B cell (primary cell): ENCODE measurements around the gene NATD1. TPM values are rescaled to one million over a fixed set of nuclear protein-coding genes. Genes with fewer than 3 reads are reported as not detected.

ENCODE experiments used
- ATAC-seq: fragments of 200-7000 bp; cut with Tn5 transposase; one replicate; pipeline ENCODE4 v1.10.0; 2021; ENCODE audit warnings: low read depth, mild to moderate bottlenecking, moderate number of reproducible peaks, moderate library complexity
- CTCF ChIA-PET: fragments of 350-600 bp; sonication (Branson Sonifier 250); formaldehyde crosslinking; loops from one replicate; lab custom pipeline; 2021; ENCODE audit warnings: antibody characterized with exemption, inconsistent platforms; lab: Charles Lee
- POLR2A ChIA-PET: fragments of 350-600 bp; sonication (Branson Sonifier 250); formaldehyde crosslinking; loops from one replicate; lab custom pipeline; 2021; ENCODE audit warnings: antibody characterized with exemption; lab: Charles Lee
- DNase-seq: peaks from one replicate; pipeline ENCODE4 v3.0.0; 2013
- H2AFZ ChIP-seq: 2 replicates; pipeline ENCODE4 v1.6.1; 2012; ENCODE audit warnings: mild to moderate bottlenecking, low read depth, low read length; ENCODE audit not compliant: insufficient read depth, poor library complexity, severe bottlenecking
- H3K27ac ChIP-seq, 2 donors: 1 replicate in 1 of 2; 2 replicates in 1 of 2; pipeline ENCODE4 v1.5.1; 2012 to 2013; ENCODE audit warnings: low read length in 2 of 2, mild to moderate bottlenecking in 2 of 2, moderate library complexity in 1 of 2
- H3K27me3 ChIP-seq, 4 experiments: fragments of 200-600 bp in 1 of 4; sonication (generic) in 1 of 4; replicated peaks in 1 of 4; 1 replicate in 2 of 4; 2 replicates in 2 of 4; pipeline versions ENCODE4 v1.6.1 to v1.7.0; 2013 to 2016; ENCODE audit warnings: low read length in 3 of 4, mild to moderate bottlenecking in 2 of 4, mixed read lengths in 1 of 4, moderate library complexity in 1 of 4; ENCODE audit not compliant: insufficient read depth in 4 of 4, control insufficient read depth in 3 of 4; ENCODE audit errors: control extremely low read depth in 1 of 4
- H3K36me3 ChIP-seq, 2 experiments: replicated peaks in 1 of 2; 1 replicate in 1 of 2; 2 replicates in 1 of 2; pipeline versions ENCODE4 v1.6.1 to v1.7.1; 2013; ENCODE audit warnings: low read length in 1 of 2; ENCODE audit not compliant: insufficient read depth in 2 of 2, control insufficient read depth in 1 of 2; ENCODE audit errors: control extremely low read depth in 1 of 2, extremely low read depth in 1 of 2
- H3K4me1 ChIP-seq, 2 donors: fragments of 200-600 bp in 1 of 2; sonication (generic) in 1 of 2; 1 replicate in 1 of 2; 2 replicates in 1 of 2; pipeline versions ENCODE4 v1.5.1 to v1.6.1; 2013 to 2017; ENCODE audit warnings: low read length in 2 of 2; ENCODE audit not compliant: control insufficient read depth in 2 of 2, insufficient read depth in 2 of 2
- H3K4me2 ChIP-seq: replicated peaks from 2 replicates; pipeline ENCODE3; 2012; ENCODE audit warnings: mild to moderate bottlenecking, low read depth, low read length; ENCODE audit not compliant: poor library complexity, severe bottlenecking
- H3K4me3 ChIP-seq, 5 experiments: fragments of 200-600 bp in 1 of 5; sonication (generic) in 1 of 5; 1 replicate in 3 of 5; 2 replicates in 2 of 5; pipeline versions ENCODE4 v1.5.1 to v1.7.0; 2011 to 2016; ENCODE audit warnings: low read length in 4 of 5, mild to moderate bottlenecking in 4 of 5, low read depth in 2 of 5, control low read depth in 1 of 5, moderate library complexity in 1 of 5; ENCODE audit not compliant: insufficient read depth in 1 of 5; ENCODE audit errors: control extremely low read depth in 1 of 5, extremely low read depth in 1 of 5
- H3K79me2 ChIP-seq: fragments of 200-600 bp; sonication (generic); one replicate; pipeline ENCODE4 v1.6.0; 2016; ENCODE audit warnings: low read length; ENCODE audit not compliant: control insufficient read depth, insufficient read depth
- H3K9ac ChIP-seq: fragments of 200-600 bp; sonication (generic); 2 replicates; pipeline ENCODE4 v1.6.1; 2017; ENCODE audit warnings: mild to moderate bottlenecking, low read length, moderate library complexity
- H3K9me3 ChIP-seq, 3 donors: one replicate each; pipeline versions ENCODE4 v1.6.1 to v1.7.1; 2013; ENCODE audit warnings: low read length in 2 of 3; ENCODE audit not compliant: control insufficient read depth in 2 of 3, insufficient read depth in 1 of 3; ENCODE audit errors: control extremely low read depth in 1 of 3
- H4K20me1 ChIP-seq: 2 replicates; pipeline ENCODE4 v1.6.0; 2012; ENCODE audit warnings: mild to moderate bottlenecking, low read length; ENCODE audit not compliant: insufficient read depth, control insufficient read depth, poor library complexity, severe bottlenecking
- H3K27ac Mint-ChIP-seq: one replicate; pipeline ENCODE4 v1.8.0; 2021; ENCODE audit warnings: mixed read lengths
- H3K27me3 Mint-ChIP-seq: one replicate; pipeline ENCODE4 v1.8.0; 2021; ENCODE audit warnings: mixed read lengths
- H3K4me1 Mint-ChIP-seq: one replicate; pipeline ENCODE4 v1.8.0; 2021; ENCODE audit warnings: mixed read lengths
- H3K4me3 Mint-ChIP-seq: one replicate; pipeline ENCODE4 v1.8.0; 2021; ENCODE audit warnings: mixed read lengths
- H3K9me3 Mint-ChIP-seq: one replicate; pipeline ENCODE4 v1.8.0; 2022; ENCODE audit warnings: mixed read lengths; ENCODE audit not compliant: insufficient read depth
- CTCF ChIP-seq: fragments of 200-600 bp; IDR thresholded peaks from one replicate; pipeline ENCODE4 v1.8.0; 2022; ENCODE audit warnings: antibody characterized with exemption, mild to moderate bottlenecking
- EZH2 ChIP-seq: IDR thresholded peaks from 2 replicates; pipeline ENCODE4 v1.6.1; 2012; ENCODE audit warnings: borderline replicate concordance, low read depth, mild to moderate bottlenecking, moderate library complexity, low read length; ENCODE audit not compliant: insufficient read depth, poor library complexity, severe bottlenecking
- WGBS: methylation state at CpG from one replicate; pipeline ENCODE4 v1.1.5; 2013; ENCODE audit warnings: missing lambda C conversion rate; ENCODE audit not compliant: insufficient coverage; 5-methylcytosine and 5-hydroxymethylcytosine counted together
- intact Hi-C: fragments of 100-400 bp; cut with micrococcal nuclease; formaldehyde crosslinking; loops from one replicate; pipeline ENCODE4 v1.10.0; 2022
- polyA plus RNA-seq: library from polyadenylated mRNA; depleted of rRNA; stranded (reverse); fragments of >200 nt; gene quantifications from 2 replicates; pipeline ENCODE4 v1.2.3, GENCODE V29; 2012
- total RNA-seq, 2 donors: library from RNA; stranded (reverse); fragments of 120-200 nt in 1 of 2; gene quantifications; 1 replicate in 1 of 2; 2 replicates in 1 of 2; pipeline versions ENCODE4 v1.2.3 to v1.2.4, GENCODE V29; 2013 to 2022

The NATD1 gene
- total and polyA plus RNA-seq, 2 donors (not counting 1 experiment from before 2014, with no cell fraction given), result 2.0 to 6.7 TPM

GRCh38 chr17:21262259-21262993 lies 9.2 kb upstream of the NATD1 start:
- no peaks in the 10 kb centered on the region for H3K9me3 Mint-ChIP-seq
- DNase-seq (no peak), ATAC-seq (no peak)
- no peak overlapping the region for H3K27ac ChIP-seq
- no peak overlapping the region for H3K4me3 ChIP-seq
- H3K9me3 ChIP-seq, result no peaks in the 10 kb centered on the region
- peaks cover 3% of the 10 kb centered on the region for H3K4me1 Mint-ChIP-seq
- intact Hi-C loops, result no loop called here
- no peak overlapping the region for H3K9ac ChIP-seq
- H3K27ac Mint-ChIP-seq, result no peak overlapping the region
- H3K4me3 Mint-ChIP-seq, result no peak overlapping the region
- H2AFZ ChIP-seq, result no peak overlapping the region
- no peaks in the 10 kb centered on the region for H3K27me3 ChIP-seq
- POLR2A ChIA-PET, result no interaction called here
- 87% methylated on average over 10 of the region's 12 CpGs for WGBS
- H4K20me1 ChIP-seq, result no peaks in the 10 kb centered on the region
- no peak overlapping the region for H3K4me2 ChIP-seq
- H3K27me3 Mint-ChIP-seq, result peaks cover 11% of the 10 kb centered on the region
- H3K79me2 ChIP-seq, result no peaks in the 10 kb centered on the region
- CTCF ChIA-PET, result no interaction called here
- H3K36me3 ChIP-seq, result no peaks in the 10 kb centered on the region
- peaks cover 0 to 4% of the 10 kb centered on the region in 2 donors for H3K4me1 ChIP-seq
- no peak for TF ChIP-seq EZH2
- TF ChIP-seq CTCF, result no peak

GRCh38 chr17:21258593-21258992 lies 5.4 kb upstream of the NATD1 start:
- intact Hi-C loops, result no loop called here
- H3K27me3 Mint-ChIP-seq, result peaks cover 8% of the 10 kb centered on the region
- H3K36me3 ChIP-seq, result no peaks in the 10 kb centered on the region
- no peaks in the 10 kb centered on the region for H3K27me3 ChIP-seq
- no peak overlapping the region for H3K27ac Mint-ChIP-seq
- no peaks in the 10 kb centered on the region for H3K9me3 ChIP-seq
- no peak overlapping the region for H3K9ac ChIP-seq
- 94% methylated on average over 7 of the region's 7 CpGs for WGBS
- no peaks in the 10 kb centered on the region for H3K79me2 ChIP-seq
- ATAC-seq (no peak), DNase-seq (no peak)
- no peak overlapping the region for H3K27ac ChIP-seq
- ChIA-PET POLR2A (no interaction called here), CTCF (interaction anchor here (0.7 kb wide), 1 partner anchor 943 kb away, joined by 3 read pairs; no protein-coding TSS in a partner anchor)
- no peaks in the 10 kb centered on the region for H3K9me3 Mint-ChIP-seq
- H2AFZ ChIP-seq, result no peak overlapping the region
- no peak overlapping the region for H3K4me3 Mint-ChIP-seq
- H3K4me3 ChIP-seq, result no peak overlapping the region
- H3K4me1 ChIP-seq, result peaks cover 5 to 6% of the 10 kb centered on the region in 2 donors
- H3K4me1 Mint-ChIP-seq, result peaks cover 8% of the 10 kb centered on the region
- no peak for TF ChIP-seq EZH2
- no peak for TF ChIP-seq CTCF
- no peak overlapping the region for H3K4me2 ChIP-seq
- no peaks in the 10 kb centered on the region for H4K20me1 ChIP-seq
